Prostate gland (tissue), 2 donors: ENCODE measurements around the gene SWAP70.

Experiments
- CTCF ChIP-seq, 4 experiments: fragments of 200-600 bp in 2 of 4; fragments of 450-650 bp in 2 of 4; sonication (generic) in 2 of 4; IDR thresholded peaks; 1 replicate in 3 of 4; 2 replicates in 1 of 4; pipeline ENCODE4 v1.5.1; 2016 to 2019; ENCODE audit warnings: antibody characterized with exemption in 4 of 4, mild to moderate bottlenecking in 2 of 4, moderate library complexity in 2 of 4
- POLR2A ChIP-seq: fragments of 450-650 bp; IDR thresholded peaks from one replicate; pipeline ENCODE4 v1.6.1; 2016; ENCODE audit warnings: antibody characterized with exemption, mild to moderate bottlenecking

DNA sequence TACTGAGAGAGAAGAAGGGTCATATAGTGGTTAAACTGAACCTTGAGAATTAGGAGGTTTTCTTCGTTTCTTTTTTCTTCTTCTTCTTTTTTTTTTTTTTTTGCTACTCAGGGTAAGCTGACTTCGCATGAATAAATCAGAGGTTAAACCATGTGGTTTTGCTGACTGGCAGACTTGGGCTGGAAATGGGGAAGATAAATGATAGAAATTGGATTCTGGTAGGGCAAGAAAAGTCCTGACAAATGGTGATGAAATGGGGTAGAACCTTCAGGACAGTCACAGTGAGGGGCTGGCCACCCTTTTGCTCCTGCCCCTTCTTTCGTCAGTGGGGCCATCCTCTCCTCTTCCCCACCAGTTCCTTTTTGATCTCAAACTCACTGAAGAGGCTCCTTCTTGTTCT lies 1.6 kb upstream of the SWAP70 start:
- no peak for TF ChIP-seq CTCF (IDR thresholded peaks at IDR 0.05)
- TF ChIP-seq POLR2A, result no peak
